ENCODE measurements around the gene CACNA2D2. TPM values are rescaled to one million over a fixed set of nuclear protein-coding genes. Genes with fewer than 3 reads are reported as not detected.

The CACNA2D2 gene
- total RNA-seq, 1 donor, result not detected

DNA sequence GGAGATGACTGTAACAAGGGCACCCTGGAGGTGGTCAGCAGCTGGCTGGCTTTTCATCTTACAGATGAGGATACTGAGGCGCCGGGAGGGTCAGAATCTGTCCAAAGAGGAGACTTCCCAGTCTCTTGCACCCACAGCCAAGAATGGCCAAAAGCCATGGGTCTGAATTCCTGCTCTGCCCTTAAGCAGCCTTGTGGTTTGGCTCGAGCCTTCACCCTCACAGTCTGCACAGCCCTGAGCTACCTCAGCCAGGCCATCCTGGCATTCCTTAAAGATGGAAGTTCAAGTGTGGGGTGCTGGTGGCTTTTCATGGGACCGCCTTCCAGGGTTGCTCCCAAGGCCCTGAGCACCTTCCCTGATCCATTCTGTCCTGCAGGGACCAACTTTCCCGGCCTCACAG, 59.2 kb downstream of the CACNA2D2 start:
- TF ChIP-seq, protein P1, sequence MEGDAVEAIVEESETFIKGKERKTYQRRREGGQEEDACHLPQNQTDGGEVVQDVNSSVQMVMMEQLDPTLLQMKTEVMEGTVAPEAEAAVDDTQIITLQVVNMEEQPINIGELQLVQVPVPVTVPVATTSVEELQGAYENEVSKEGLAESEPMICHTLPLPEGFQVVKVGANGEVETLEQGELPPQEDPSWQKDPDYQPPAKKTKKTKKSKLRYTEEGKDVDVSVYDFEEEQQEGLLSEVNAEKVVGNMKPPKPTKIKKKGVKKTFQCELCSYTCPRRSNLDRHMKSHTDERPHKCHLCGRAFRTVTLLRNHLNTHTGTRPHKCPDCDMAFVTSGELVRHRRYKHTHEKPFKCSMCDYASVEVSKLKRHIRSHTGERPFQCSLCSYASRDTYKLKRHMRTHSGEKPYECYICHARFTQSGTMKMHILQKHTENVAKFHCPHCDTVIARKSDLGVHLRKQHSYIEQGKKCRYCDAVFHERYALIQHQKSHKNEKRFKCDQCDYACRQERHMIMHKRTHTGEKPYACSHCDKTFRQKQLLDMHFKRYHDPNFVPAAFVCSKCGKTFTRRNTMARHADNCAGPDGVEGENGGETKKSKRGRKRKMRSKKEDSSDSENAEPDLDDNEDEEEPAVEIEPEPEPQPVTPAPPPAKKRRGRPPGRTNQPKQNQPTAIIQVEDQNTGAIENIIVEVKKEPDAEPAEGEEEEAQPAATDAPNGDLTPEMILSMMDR (IDR thresholded peaks at IDR 0.05; ENCODE audit: extremely low read depth, low read depth, low read length), result no peak
- DNase-seq (ENCODE audit: insufficient read length, low spot score, missing footprints), result no peak
- no peak overlapping the region for H3K27ac ChIP-seq (ENCODE audit: low read depth, low read length)

DNA sequence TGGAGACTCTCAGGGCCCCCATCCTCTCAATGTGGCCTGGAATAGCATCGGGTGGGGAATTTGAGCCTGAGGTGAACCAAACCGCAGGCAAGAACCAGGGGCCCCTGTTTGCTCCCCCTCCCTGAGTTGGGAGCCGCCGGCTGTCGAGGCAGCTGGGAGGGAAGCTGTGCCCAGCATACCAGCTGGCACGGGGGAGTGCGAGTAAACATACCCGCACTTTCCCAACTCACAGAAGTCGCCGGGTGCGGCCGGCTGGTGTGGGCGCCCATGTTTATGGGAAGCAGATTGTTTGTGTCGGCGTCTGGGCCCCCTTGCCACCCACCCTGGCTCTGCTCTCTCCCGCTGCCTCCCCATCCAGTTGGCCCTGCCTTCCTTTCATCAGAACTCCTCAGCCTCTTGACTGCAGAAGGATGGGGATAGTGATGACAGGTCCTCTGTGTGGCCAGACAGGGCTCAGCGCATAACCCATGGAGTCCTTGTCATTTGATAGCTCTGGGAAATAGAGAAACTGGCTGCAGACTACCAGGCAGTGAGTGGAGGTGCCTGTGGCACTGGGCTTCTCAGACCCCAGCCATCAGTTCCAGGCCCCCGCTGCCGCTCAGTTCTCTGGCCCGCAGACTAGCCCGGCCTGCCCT, 60.4 kb downstream of the CACNA2D2 start:
- Histone ChIP-seq H2AFZ (ENCODE audit: low read length) (no peak overlapping the region), H3K79me2 (ENCODE audit: insufficient read depth, low read length) (no peaks in the 10 kb centered on the region), H3K4me3 (ENCODE audit: insufficient read depth, low read length) (no peak overlapping the region), H3K36me3 (ENCODE audit: insufficient read depth, low read length) (no peaks in the 10 kb centered on the region), H3K4me2 (ENCODE audit: insufficient read depth, low read length) (no peak overlapping the region), H3K4me1 (ENCODE audit: insufficient read depth, low read length) (no peaks in the 10 kb centered on the region), H4K20me1 (ENCODE audit: insufficient read depth, low read length) (no peaks in the 10 kb centered on the region), H3K27me3 (ENCODE audit: insufficient read depth, low read length) (peaks cover 12% of the 10 kb centered on the region), H3K27ac (ENCODE audit: low read depth, low read length) (no peak overlapping the region), H3K9me3 (ENCODE audit: low read depth, low read length) (no peaks in the 10 kb centered on the region)
- DNase-seq (ENCODE audit: insufficient read length, low spot score, missing footprints), result no peak
- TF ChIP-seq, protein P1 (IDR thresholded peaks at IDR 0.05; ENCODE audit: extremely low read depth, low read depth, low read length), result no peak

More for the DNA sequence above, 59.2 kb downstream of the CACNA2D2 start:
- no peaks in the 10 kb centered on the region for H4K20me1 ChIP-seq (ENCODE audit: insufficient read depth, low read length)
- H3K4me2 ChIP-seq (ENCODE audit: insufficient read depth, low read length), result no peak overlapping the region
- no peak overlapping the region for H2AFZ ChIP-seq (ENCODE audit: low read length)
- no peak overlapping the region for H3K4me3 ChIP-seq (ENCODE audit: insufficient read depth, low read length)
- H3K27me3 ChIP-seq (ENCODE audit: insufficient read depth, low read length), result peaks cover 12% of the 10 kb centered on the region
- H3K9me3 ChIP-seq (ENCODE audit: low read depth, low read length), result no peaks in the 10 kb centered on the region
- H3K36me3 ChIP-seq (ENCODE audit: insufficient read depth, low read length), result no peaks in the 10 kb centered on the region
- H3K79me2 ChIP-seq (ENCODE audit: insufficient read depth, low read length), result no peaks in the 10 kb centered on the region
- no peaks in the 10 kb centered on the region for H3K4me1 ChIP-seq (ENCODE audit: insufficient read depth, low read length)

DNA sequence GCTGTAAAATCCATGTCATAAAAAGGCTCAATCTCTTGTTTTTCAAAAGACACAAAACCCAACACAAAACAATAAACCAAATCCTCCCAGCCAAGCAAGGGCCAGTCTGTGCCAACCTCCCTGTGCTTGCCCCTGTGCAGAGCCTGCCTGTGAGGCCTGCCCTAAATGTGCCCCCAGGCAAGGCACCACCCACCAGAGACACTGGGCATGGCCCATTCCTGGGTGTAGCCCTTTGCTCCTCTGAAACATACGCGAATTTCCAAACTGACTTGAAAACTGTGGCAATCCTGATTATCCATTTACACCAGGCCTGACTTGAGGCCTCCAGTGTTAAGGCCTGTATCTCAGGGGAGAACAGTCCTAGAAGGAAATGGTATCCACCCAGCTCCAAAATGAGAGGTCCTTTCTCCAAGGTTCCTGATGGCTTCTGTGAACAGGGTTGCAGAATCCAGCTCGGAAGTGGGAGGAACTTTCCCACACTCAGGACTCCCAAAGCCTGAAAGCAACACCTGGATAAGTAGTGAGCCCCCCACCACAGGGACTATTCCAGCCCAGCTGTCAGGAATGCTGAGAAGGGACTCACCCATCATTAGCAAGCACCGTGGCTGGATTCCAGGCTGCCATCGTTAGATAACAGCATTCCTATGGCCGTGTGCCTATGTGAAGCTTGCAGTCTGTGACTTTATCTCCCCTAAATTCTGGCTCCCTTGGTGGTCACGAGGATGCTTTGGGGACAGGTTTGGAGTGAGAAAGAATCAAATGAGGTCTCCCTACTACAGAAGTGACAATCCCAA, 61.8 kb downstream of the CACNA2D2 start:
- DNase-seq (ENCODE audit: insufficient read length, low spot score, missing footprints), result no peak
- H3K4me2 ChIP-seq (ENCODE audit: insufficient read depth, low read length), result no peak overlapping the region
- no peak overlapping the region for H3K4me3 ChIP-seq (ENCODE audit: insufficient read depth, low read length)
- no peak overlapping the region for H3K27ac ChIP-seq (ENCODE audit: low read depth, low read length)
- H3K79me2 ChIP-seq (ENCODE audit: insufficient read depth, low read length), result no peaks in the 10 kb centered on the region
- no peaks in the 10 kb centered on the region for H3K9me3 ChIP-seq (ENCODE audit: low read depth, low read length)
- H3K27me3 ChIP-seq (ENCODE audit: insufficient read depth, low read length), result peaks cover 12% of the 10 kb centered on the region
- no peaks in the 10 kb centered on the region for H4K20me1 ChIP-seq (ENCODE audit: insufficient read depth, low read length)
- TF ChIP-seq, protein P1 (IDR thresholded peaks at IDR 0.05; ENCODE audit: extremely low read depth, low read depth, low read length), result no peak
- H3K4me1 ChIP-seq (ENCODE audit: insufficient read depth, low read length), result no peaks in the 10 kb centered on the region
- H3K36me3 ChIP-seq (ENCODE audit: insufficient read depth, low read length), result no peaks in the 10 kb centered on the region
- H2AFZ ChIP-seq (ENCODE audit: low read length), result no peak overlapping the region

DNA sequence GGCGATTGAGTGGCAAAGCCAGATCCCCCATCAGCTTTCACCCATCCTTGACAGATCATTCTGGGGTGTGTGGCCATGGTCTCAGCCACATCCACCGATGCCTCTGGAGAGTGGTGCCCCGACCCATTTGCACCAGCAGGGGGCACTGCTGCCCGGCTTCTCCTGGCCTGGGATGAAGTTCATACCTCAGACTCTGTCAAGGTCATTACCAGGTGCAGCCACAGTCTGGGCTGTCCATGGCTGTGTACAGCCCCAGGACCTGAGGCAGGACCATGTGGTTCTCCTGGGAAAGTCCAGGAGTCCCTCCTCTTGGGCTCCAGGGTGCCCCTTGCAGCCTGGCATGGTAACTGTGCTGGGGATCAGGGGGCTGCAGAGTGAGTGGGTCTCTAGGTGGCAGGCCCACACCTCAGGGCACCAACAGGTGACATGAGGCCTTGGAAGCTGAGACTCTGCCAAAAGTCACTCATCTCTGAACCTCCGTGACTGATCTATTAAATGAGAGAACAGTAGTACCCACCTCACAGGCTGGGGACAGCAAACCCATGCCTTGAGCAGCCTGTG, 67.2 kb downstream of the CACNA2D2 start:
- peaks cover 4% of the 10 kb centered on the region for H3K27me3 ChIP-seq (ENCODE audit: insufficient read depth, low read length)
- H4K20me1 ChIP-seq (ENCODE audit: insufficient read depth, low read length), result no peaks in the 10 kb centered on the region
- no peak overlapping the region for H2AFZ ChIP-seq (ENCODE audit: low read length)
- peak; percentile 97 for DNase-seq (ENCODE audit: insufficient read length, low spot score, missing footprints)
- H3K4me1 ChIP-seq (ENCODE audit: insufficient read depth, low read length), result no peaks in the 10 kb centered on the region
- H3K4me2 ChIP-seq (ENCODE audit: insufficient read depth, low read length), result no peak overlapping the region
- TF ChIP-seq, protein P1 (IDR thresholded peaks at IDR 0.05; ENCODE audit: extremely low read depth, low read depth, low read length), result peak; percentile 76
- no peaks in the 10 kb centered on the region for H3K36me3 ChIP-seq (ENCODE audit: insufficient read depth, low read length)
- H3K27ac ChIP-seq (ENCODE audit: low read depth, low read length), result no peak overlapping the region
- no peak overlapping the region for H3K4me3 ChIP-seq (ENCODE audit: insufficient read depth, low read length)
- no peaks in the 10 kb centered on the region for H3K9me3 ChIP-seq (ENCODE audit: low read depth, low read length)
- H3K79me2 ChIP-seq (ENCODE audit: insufficient read depth, low read length), result no peaks in the 10 kb centered on the region
